ENCODE measurements around the gene CNGB1. TPM values are rescaled to one million over a fixed set of nuclear protein-coding genes. Genes with fewer than 3 reads are reported as not detected.

The CNGB1 gene
- total and polyA plus RNA-seq, 2 donors from 2014 or later, result not detected

GRCh38 chr16:57844416-57845030 is 126.4 kb downstream of the CNGB1 start:
- Histone ChIP-seq H3K27me3 (ENCODE audit: control insufficient read depth, insufficient read depth, low read length) (no peaks in the 10 kb centered on the region), H3K4me1 (ENCODE audit: control insufficient read depth in 2 of 3, insufficient read depth in 2 of 3, low read depth in 1 of 3, low read length in 3 of 3) (peaks cover 3 to 10% (median 3%) of the 10 kb centered on the region in 3 donors), H3K4me3 (ENCODE audit: low read length in 3 of 3) (no peak overlapping the region), H3K27ac (ENCODE audit: low read depth in 2 of 2, low read length in 2 of 2) (peak overlapping the region in 1 of 2 donors; percentile 43), H3K9ac (ENCODE audit: low read length in 3 of 3) (peak overlapping the region in 1 of 3 donors; percentile 12), H3K9me3 (ENCODE audit: control insufficient read depth in 2 of 3, insufficient read depth in 1 of 3, low read length in 3 of 3) (no peaks in the 10 kb centered on the region), H3K36me3 (ENCODE audit: control insufficient read depth in 2 of 3, insufficient read depth in 3 of 3, low read length in 3 of 3) (no peaks in the 10 kb centered on the region)
- intact Hi-C loops (cut with DNase I), result no loop called here
- TF ChIP-seq, protein P1, sequence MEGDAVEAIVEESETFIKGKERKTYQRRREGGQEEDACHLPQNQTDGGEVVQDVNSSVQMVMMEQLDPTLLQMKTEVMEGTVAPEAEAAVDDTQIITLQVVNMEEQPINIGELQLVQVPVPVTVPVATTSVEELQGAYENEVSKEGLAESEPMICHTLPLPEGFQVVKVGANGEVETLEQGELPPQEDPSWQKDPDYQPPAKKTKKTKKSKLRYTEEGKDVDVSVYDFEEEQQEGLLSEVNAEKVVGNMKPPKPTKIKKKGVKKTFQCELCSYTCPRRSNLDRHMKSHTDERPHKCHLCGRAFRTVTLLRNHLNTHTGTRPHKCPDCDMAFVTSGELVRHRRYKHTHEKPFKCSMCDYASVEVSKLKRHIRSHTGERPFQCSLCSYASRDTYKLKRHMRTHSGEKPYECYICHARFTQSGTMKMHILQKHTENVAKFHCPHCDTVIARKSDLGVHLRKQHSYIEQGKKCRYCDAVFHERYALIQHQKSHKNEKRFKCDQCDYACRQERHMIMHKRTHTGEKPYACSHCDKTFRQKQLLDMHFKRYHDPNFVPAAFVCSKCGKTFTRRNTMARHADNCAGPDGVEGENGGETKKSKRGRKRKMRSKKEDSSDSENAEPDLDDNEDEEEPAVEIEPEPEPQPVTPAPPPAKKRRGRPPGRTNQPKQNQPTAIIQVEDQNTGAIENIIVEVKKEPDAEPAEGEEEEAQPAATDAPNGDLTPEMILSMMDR (IDR thresholded peaks at IDR 0.05; ENCODE audit: borderline replicate concordance, extremely low read depth, insufficient read depth), result no peak
- FAIRE-seq (no peak), DNase-seq (peak in 1 of 5 donors; percentile 34)

GRCh38 chr16:57843400-57843799 is 127.5 kb downstream of the CNGB1 start:
- intact Hi-C loops (cut with DNase I), result no loop called here
- no peaks in the 10 kb centered on the region for H3K9me3 ChIP-seq (ENCODE audit: control insufficient read depth in 2 of 3, insufficient read depth in 1 of 3, low read length in 3 of 3)
- no peak overlapping the region for H3K9ac ChIP-seq (ENCODE audit: low read length in 3 of 3)
- FAIRE-seq, result no peak
- no peaks in the 10 kb centered on the region for H3K36me3 ChIP-seq (ENCODE audit: control insufficient read depth in 2 of 3, insufficient read depth in 3 of 3, low read length in 3 of 3)
- H3K4me1 ChIP-seq (ENCODE audit: control insufficient read depth in 2 of 3, insufficient read depth in 2 of 3, low read depth in 1 of 3, low read length in 3 of 3), result peaks cover 3 to 10% (median 3%) of the 10 kb centered on the region in 3 donors
- H3K27me3 ChIP-seq (ENCODE audit: control insufficient read depth, insufficient read depth, low read length), result no peaks in the 10 kb centered on the region
- no peak overlapping the region for H3K27ac ChIP-seq (ENCODE audit: low read depth in 2 of 2, low read length in 2 of 2)
- no peak for DNase-seq
- TF ChIP-seq, protein P1 (IDR thresholded peaks at IDR 0.05; ENCODE audit: borderline replicate concordance, extremely low read depth, insufficient read depth), result no peak
- no peak overlapping the region for H3K4me3 ChIP-seq (ENCODE audit: low read length in 3 of 3)

GRCh38 chr16:57842601-57843000 is 128.3 kb downstream of the CNGB1 start:
- Histone ChIP-seq H3K36me3 (ENCODE audit: control insufficient read depth in 2 of 3, insufficient read depth in 3 of 3, low read length in 3 of 3) (no peaks in the 10 kb centered on the region), H3K4me3 (ENCODE audit: low read length in 3 of 3) (no peak overlapping the region), H3K9ac (ENCODE audit: low read length in 3 of 3) (no peak overlapping the region), H3K9me3 (ENCODE audit: control insufficient read depth in 2 of 3, insufficient read depth in 1 of 3, low read length in 3 of 3) (no peaks in the 10 kb centered on the region), H3K4me1 (ENCODE audit: control insufficient read depth in 2 of 3, insufficient read depth in 2 of 3, low read depth in 1 of 3, low read length in 3 of 3) (peaks cover 3 to 10% (median 3%) of the 10 kb centered on the region in 3 donors), H3K27ac (ENCODE audit: low read depth in 2 of 2, low read length in 2 of 2) (no peak overlapping the region), H3K27me3 (ENCODE audit: control insufficient read depth, insufficient read depth, low read length) (no peaks in the 10 kb centered on the region)
- FAIRE-seq (no peak), DNase-seq (no peak)
- TF ChIP-seq, protein P1 (IDR thresholded peaks at IDR 0.05; ENCODE audit: borderline replicate concordance, extremely low read depth, insufficient read depth), result no peak
- intact Hi-C loops (cut with DNase I), result no loop called here
